ENCODE results near the gene LIN7B.

The LIN7B gene

DNA sequence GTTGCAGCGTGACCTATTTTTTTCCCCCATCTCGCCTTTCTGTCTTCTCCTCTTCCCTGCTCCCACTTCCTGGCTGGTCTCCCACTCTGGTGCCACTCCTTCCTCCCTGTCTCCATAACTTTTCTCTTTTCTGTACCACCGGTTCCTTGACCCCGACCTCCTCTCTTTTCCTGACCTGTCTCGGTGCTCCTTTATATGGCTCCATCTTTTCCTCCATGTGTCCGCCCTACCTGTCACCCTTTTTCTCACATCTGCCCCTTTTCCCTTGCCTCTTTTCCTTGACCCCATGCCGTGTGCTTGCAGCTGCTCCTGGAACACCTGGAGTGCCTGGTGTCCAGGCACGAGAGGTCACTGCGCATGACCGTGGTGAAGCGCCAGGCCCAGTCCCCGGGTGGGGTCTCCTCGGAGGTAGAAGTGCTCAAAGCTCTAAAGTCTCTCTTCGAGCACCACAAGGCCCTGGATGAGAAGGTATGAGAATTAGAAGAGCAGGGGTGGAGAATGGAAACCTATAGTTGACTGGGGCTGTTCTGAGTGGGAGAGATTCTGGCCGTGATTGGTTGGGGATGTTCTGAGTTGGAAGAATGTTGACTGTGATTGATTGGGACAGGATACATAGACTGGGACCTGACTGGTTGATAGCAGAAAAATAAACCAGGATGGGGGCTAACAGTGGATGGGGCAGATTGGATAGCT, 14.5 kb downstream of the LIN7B start:
- no peak for DNase-seq (ENCODE audit: low read depth)

DNA sequence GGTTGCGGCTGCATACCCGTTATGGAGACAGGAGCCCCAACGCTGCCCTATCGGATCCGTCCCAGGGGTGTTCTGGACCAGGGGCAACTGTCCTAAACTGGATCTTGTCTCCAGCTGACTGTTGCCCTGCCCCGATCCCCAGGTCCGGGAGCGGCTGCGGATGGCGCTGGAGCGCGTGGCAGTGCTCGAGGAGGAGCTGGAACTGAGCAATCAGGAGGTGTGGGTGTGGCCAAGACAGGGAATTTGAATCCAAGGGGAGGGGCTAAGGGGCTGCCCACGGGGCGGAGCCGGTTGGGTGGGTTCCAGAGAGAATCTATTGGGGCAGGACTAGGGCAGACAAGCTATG, 15.0 kb downstream of the LIN7B start:
- TF ChIP-seq, protein P1, sequence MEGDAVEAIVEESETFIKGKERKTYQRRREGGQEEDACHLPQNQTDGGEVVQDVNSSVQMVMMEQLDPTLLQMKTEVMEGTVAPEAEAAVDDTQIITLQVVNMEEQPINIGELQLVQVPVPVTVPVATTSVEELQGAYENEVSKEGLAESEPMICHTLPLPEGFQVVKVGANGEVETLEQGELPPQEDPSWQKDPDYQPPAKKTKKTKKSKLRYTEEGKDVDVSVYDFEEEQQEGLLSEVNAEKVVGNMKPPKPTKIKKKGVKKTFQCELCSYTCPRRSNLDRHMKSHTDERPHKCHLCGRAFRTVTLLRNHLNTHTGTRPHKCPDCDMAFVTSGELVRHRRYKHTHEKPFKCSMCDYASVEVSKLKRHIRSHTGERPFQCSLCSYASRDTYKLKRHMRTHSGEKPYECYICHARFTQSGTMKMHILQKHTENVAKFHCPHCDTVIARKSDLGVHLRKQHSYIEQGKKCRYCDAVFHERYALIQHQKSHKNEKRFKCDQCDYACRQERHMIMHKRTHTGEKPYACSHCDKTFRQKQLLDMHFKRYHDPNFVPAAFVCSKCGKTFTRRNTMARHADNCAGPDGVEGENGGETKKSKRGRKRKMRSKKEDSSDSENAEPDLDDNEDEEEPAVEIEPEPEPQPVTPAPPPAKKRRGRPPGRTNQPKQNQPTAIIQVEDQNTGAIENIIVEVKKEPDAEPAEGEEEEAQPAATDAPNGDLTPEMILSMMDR (conservative IDR thresholded peaks at IDR 0.05; ENCODE audit: low read length): no peak
- no peak overlapping the region for H3K4me3 ChIP-seq (ENCODE audit: low read length)
- DNase-seq (ENCODE audit: low read depth): no peak

More for the DNA sequence above, 14.5 kb downstream of the LIN7B start:
- TF ChIP-seq, protein P1 (conservative IDR thresholded peaks at IDR 0.05; ENCODE audit: low read length): no peak
- H3K4me3 ChIP-seq (ENCODE audit: low read length): no peak overlapping the region

DNA sequence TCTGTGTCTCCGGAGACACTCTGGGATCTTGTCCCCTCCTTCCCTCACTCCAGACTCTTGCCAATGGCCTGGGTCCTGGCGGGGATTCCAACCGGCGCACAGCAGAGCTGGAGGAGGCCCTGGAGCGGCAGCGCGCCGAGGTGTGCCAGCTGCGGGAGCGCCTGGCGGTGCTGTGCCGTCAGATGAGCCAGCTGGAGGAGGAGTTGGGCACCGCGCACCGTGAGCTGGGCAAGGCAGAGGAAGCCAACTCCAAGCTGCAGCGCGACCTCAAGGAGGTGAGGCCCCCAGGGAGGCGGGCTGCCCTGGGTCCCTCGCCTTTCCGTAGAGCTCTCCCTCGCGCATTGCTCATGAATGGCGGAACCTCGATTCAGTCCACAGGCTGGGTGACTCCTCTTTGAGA, 16.2 kb downstream of the LIN7B start:
- no peak for DNase-seq (ENCODE audit: low read depth)

DNA sequence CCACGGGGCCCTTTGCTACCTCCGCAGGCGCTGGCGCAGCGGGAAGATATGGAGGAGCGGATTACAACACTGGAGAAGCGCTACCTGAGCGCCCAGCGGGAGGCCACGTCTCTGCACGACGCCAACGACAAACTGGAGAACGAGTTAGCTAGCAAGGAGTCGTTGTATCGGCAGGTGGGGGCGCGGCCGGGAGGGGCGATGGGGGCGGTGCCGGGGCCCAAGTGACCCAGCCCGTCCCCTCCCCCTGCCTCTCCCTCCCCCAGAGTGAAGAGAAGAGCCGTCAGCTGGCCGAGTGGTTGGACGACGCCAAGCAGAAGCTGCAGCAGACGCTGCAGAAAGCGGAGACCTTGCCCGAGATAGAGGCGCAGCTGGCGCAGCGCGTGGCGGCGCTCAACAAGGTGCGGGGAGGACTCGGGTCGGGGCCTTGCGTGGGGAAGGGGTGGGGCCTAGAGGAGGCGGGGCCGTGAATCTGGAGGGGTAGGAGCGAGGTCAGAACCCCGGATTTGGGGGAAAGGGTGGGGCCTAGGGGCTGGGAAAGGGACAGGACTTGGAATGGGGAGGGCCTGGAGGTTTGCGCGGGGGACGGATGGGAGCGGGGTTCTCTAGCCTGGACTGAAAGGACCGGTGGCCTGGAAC, 18.9 kb downstream of the LIN7B start:
- no peak overlapping the region for H3K4me3 ChIP-seq (ENCODE audit: low read length)
- TF ChIP-seq, protein P1 (conservative IDR thresholded peaks at IDR 0.05; ENCODE audit: low read length): no peak

More for the DNA sequence above, 16.2 kb downstream of the LIN7B start:
- no peak overlapping the region for H3K4me3 ChIP-seq (ENCODE audit: low read length)
- TF ChIP-seq, protein P1 (conservative IDR thresholded peaks at IDR 0.05; ENCODE audit: low read length): no peak

DNA sequence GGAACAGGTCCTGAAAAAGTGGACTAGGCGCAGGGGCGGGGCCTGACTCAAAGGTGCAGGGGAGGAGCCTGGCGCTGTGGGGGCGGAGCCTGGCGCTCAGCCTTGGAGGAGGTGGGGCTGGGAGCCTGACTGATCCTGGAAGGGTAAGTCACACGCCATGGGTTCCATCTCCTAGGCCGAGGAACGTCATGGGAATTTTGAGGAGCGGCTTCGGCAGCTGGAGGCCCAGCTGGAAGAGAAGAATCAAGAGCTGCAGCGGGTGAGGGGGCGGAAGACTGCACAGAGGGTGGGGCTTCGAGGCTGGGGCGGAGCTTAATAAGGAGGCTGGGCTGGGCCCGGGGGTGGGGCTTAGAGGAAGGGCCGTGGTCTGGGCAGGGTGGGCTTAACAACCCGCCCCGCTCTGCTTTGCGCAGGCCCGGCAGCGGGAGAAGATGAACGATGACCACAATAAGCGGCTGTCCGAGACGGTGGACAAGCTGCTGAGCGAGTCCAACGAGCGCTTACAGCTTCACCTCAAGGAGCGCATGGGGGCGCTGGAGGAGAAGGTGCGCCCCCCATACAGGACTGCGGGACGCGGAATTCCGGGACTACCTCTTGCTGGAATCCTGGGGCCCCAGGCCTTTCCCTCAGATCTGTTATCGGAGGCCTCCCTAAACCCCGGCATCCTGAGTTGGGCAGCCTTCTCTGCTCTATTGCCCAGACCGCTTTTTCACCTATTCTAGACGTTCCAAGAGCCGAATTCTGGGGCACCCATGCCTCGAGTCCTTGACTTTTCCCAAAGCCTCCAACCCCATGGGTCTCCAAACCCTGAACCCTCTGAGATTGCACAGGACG, 19.7 kb downstream of the LIN7B start:
- TF ChIP-seq, protein P1 (conservative IDR thresholded peaks at IDR 0.05; ENCODE audit: low read length): no peak
- peak; percentile 40 for DNase-seq (ENCODE audit: low read depth)
- peak overlapping the region; percentile 15; the same call in 1 of the 2 replicates for H3K4me3 ChIP-seq (ENCODE audit: low read length)

More for the DNA sequence above, 18.9 kb downstream of the LIN7B start:
- DNase-seq (ENCODE audit: low read depth): no peak

DNA sequence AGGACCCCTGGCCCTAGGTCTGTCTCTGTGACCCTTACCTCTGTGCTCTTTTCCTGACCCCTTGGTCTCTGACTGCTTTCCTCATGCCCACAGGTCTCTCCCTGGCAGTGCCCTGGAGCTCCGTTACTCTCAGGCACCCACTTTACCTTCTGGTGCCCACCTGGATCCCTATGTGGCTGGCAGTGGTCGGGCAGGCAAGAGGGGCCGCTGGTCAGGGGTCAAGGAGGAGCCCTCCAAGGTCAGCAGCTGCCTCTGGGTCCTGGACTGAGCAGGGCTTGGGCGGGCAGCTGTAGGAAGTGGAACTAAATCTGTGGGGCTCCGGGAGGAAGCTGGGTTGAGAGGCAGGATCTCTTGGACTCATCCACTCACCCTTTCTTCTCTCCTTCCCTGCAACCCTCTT, 21.5 kb downstream of the LIN7B start:
- no peak for DNase-seq (ENCODE audit: low read depth)
- TF ChIP-seq, protein P1 (conservative IDR thresholded peaks at IDR 0.05; ENCODE audit: low read length): no peak
- H3K4me3 ChIP-seq (ENCODE audit: low read length): no peak overlapping the region

Measured in AG10803 (cell line).